DND-41 (cell line): ENCODE results near the gene TPD52L2.

Source experiments
- ATAC-seq: fragments of 200-7000 bp; cut with Tn5 transposase; 3 replicates; pipeline ENCODE4 v1.9.1; 2021; ENCODE audit warnings: low read depth; ENCODE audit not compliant: insufficient read depth
- DNase-seq: peaks from one replicate; pipeline ENCODE4 v3.0.0-alpha.2; 2020
- H2AFZ ChIP-seq: 2 replicates; pipeline ENCODE4 v1.6.0; 2012; ENCODE audit warnings: low read depth, low read length
- H3K27ac ChIP-seq: 2 replicates; pipeline ENCODE4 v1.5.1; 2012; ENCODE audit warnings: low read length, inconsistent platforms
- H3K27me3 ChIP-seq: fragments of 200-600 bp; sonication (generic); 2 replicates; pipeline ENCODE4 v1.6.0; 2012; ENCODE audit warnings: low read length, mild to moderate bottlenecking, inconsistent platforms; ENCODE audit not compliant: insufficient read depth, poor library complexity
- H3K36me3 ChIP-seq: 2 replicates; pipeline ENCODE4 v1.5.1; 2012; ENCODE audit warnings: low read length, inconsistent platforms; ENCODE audit not compliant: insufficient read depth
- H3K4me1 ChIP-seq: 2 replicates; pipeline ENCODE4 v1.5.1; 2012; ENCODE audit warnings: mild to moderate bottlenecking, low read length; ENCODE audit not compliant: insufficient read depth
- H3K4me2 ChIP-seq: 2 replicates; pipeline ENCODE4 v1.6.0; 2012; ENCODE audit warnings: mild to moderate bottlenecking, moderate library complexity, low read length, inconsistent platforms; ENCODE audit not compliant: insufficient read depth
- H3K4me3 ChIP-seq, 2 experiments: fragments of 200-600 bp in 1 of 2; shearing (Covaris generic) in 1 of 2; 2 replicates each; pipeline ENCODE4 v1.5.1; 2012 to 2016; ENCODE audit warnings: inconsistent platforms in 2 of 2, low read length in 2 of 2, mild to moderate bottlenecking in 2 of 2, low read depth in 1 of 2, moderate library complexity in 1 of 2
- H3K79me2 ChIP-seq: 2 replicates; pipeline ENCODE4 v1.6.0; 2012; ENCODE audit warnings: low read length, inconsistent platforms; ENCODE audit not compliant: insufficient read depth
- H3K9ac ChIP-seq: 2 replicates; pipeline ENCODE4 v1.6.0; 2012; ENCODE audit warnings: low read depth, mild to moderate bottlenecking, inconsistent platforms, low read length, moderate library complexity
- H3K9me3 ChIP-seq: 2 replicates; pipeline ENCODE4 v1.5.1; 2012; ENCODE audit warnings: low read length, moderate library complexity, mild to moderate bottlenecking, inconsistent platforms; ENCODE audit not compliant: insufficient read depth, severe bottlenecking
- H4K20me1 ChIP-seq: 2 replicates; pipeline ENCODE4 v1.6.0; 2012; ENCODE audit warnings: low read length; ENCODE audit not compliant: insufficient read depth
- EZH2 ChIP-seq: IDR thresholded peaks from 3 replicates; pipeline ENCODE4 v1.6.1; 2012; ENCODE audit warnings: borderline replicate concordance, low read depth, mild to moderate bottlenecking, moderate library complexity, low read length, inconsistent platforms; ENCODE audit not compliant: severe bottlenecking
- TF ChIP-seq, protein P1 (sequence below): IDR thresholded peaks from 2 replicates; pipeline ENCODE4 v1.5.1; 2012; ENCODE audit warnings: borderline replicate concordance, low read length, moderate library complexity, mild to moderate bottlenecking; ENCODE audit not compliant: poor library complexity, severe bottlenecking; ENCODE audit errors: extremely low read depth

The TPD52L2 gene

GRCh38 chr20:63886921-63887320 lies 21.9 kb downstream of the TPD52L2 start:
- H3K4me2 ChIP-seq = no peak overlapping the region
- no peaks in the 10 kb centered on the region for H3K4me1 ChIP-seq
- H3K79me2 ChIP-seq = no peaks in the 10 kb centered on the region
- no peak for TF ChIP-seq EZH2
- TF ChIP-seq, protein P1, sequence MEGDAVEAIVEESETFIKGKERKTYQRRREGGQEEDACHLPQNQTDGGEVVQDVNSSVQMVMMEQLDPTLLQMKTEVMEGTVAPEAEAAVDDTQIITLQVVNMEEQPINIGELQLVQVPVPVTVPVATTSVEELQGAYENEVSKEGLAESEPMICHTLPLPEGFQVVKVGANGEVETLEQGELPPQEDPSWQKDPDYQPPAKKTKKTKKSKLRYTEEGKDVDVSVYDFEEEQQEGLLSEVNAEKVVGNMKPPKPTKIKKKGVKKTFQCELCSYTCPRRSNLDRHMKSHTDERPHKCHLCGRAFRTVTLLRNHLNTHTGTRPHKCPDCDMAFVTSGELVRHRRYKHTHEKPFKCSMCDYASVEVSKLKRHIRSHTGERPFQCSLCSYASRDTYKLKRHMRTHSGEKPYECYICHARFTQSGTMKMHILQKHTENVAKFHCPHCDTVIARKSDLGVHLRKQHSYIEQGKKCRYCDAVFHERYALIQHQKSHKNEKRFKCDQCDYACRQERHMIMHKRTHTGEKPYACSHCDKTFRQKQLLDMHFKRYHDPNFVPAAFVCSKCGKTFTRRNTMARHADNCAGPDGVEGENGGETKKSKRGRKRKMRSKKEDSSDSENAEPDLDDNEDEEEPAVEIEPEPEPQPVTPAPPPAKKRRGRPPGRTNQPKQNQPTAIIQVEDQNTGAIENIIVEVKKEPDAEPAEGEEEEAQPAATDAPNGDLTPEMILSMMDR = no peak
- no peaks in the 10 kb centered on the region for H3K27me3 ChIP-seq
- H3K9ac ChIP-seq = no peak overlapping the region
- DNase-seq (no peak), ATAC-seq (no peak)
- H3K4me3 ChIP-seq = no peak overlapping the region
- H3K36me3 ChIP-seq = peaks cover 87% of the 10 kb centered on the region
- H3K27ac ChIP-seq = no peak overlapping the region
- no peaks in the 10 kb centered on the region for H3K9me3 ChIP-seq
- no peak overlapping the region for H2AFZ ChIP-seq
- H4K20me1 ChIP-seq = peaks cover 39% of the 10 kb centered on the region

GRCh38 chr20:63889241-63890200 lies 24.5 kb downstream of the TPD52L2 start:
- DNase-seq (no peak), ATAC-seq (no peak)
- Histone ChIP-seq H2AFZ (no peak overlapping the region), H3K9me3 (no peaks in the 10 kb centered on the region), H3K27ac (no peak overlapping the region), H3K4me1 (peaks cover 3% of the 10 kb centered on the region), H3K79me2 (no peaks in the 10 kb centered on the region), H3K4me2 (no peak overlapping the region), H3K9ac (no peak overlapping the region), H3K36me3 (peaks cover 62% of the 10 kb centered on the region), H3K27me3 (no peaks in the 10 kb centered on the region), H4K20me1 (peaks cover 26% of the 10 kb centered on the region), H3K4me3 (no peak overlapping the region)
- no peak for TF ChIP-seq EZH2
- TF ChIP-seq, protein P1 = no peak

- Histone ChIP-seq H3K9me3 (no peaks in the 10 kb centered on the region), H3K4me1 (peaks cover 6% of the 10 kb centered on the region), H3K79me2 (no peaks in the 10 kb centered on the region), H3K36me3 (peaks cover 55% of the 10 kb centered on the region), H2AFZ (no peak overlapping the region), H3K4me2 (no peak overlapping the region), H3K9ac (no peak overlapping the region), H3K4me3 (no peak overlapping the region), H4K20me1 (peaks cover 22% of the 10 kb centered on the region; the same call in 1 of the 2 replicates), H3K27me3 (no peaks in the 10 kb centered on the region), H3K27ac (no peak overlapping the region)
- ATAC-seq = no peak
- DNase-seq = no peak
- TF ChIP-seq, protein P1 = no peak
- no peak for TF ChIP-seq EZH2
Measured at GRCh38 chr20:63890201-63890576, 25.1 kb downstream of the TPD52L2 start.
